Measurements from ENCODE around the gene SYPL1.
"Not testable (repeated sequence)": the region's sequence is repeated elsewhere in the genome, so short reads cannot be mapped to it uniquely, and the experiment has no call there.

The SYPL1 gene

GRCh38 chr7:106112118-106112971 lies at the start of gene SYPL1:
Gene SYPL1 (minus strand): TSS chr7:106112312. CDS start chr7:106112208, 104 bp downstream.
- peak; percentile 86 for DNase-seq

DNA sequence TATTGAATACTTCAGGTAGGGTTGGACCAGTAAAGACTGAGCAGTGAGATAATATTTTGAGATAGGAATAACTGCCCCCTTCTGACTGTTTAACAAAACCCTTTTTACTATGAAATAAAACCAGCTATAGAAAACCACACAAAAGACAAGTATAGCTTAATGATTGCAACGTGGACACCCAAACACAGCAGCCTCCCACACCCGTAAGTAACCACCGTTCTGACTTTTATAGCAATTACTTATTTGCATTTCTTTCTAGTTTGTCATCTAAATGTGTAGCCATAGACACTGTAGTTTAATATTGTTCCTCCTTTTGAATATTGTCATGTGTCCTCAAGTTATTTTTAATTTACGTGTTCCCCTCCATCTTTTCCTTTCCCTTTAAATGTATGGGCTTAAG lies 42.9 kb upstream of the SYPL1 start:
- no peak for DNase-seq

GRCh38 chr7:106153891-106154449 lies 41.9 kb upstream of the SYPL1 start:
- DNase-seq, result peak; percentile 62

DNA sequence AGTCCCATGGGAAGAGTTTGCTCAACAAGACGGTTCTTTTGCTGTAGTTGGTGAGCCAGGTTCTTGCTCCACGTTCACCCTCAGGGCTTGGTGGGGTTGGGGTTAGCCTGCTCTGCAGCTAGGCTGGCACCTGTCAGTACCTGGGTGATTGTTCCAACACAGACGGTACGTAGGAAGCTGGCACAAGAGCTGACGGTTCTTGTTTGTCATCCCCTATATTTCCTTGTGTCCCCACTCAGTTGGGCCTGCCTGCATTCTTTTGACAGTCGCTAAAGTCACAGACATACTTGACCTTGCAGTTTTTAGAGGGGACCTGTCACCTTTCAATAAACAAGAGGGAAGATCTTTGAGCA lies 40.2 kb upstream of the SYPL1 start:
- no peak for DNase-seq

GRCh38 chr7:106151459-106152312 lies 39.6 kb upstream of the SYPL1 start:
- no peak for DNase-seq

DNA sequence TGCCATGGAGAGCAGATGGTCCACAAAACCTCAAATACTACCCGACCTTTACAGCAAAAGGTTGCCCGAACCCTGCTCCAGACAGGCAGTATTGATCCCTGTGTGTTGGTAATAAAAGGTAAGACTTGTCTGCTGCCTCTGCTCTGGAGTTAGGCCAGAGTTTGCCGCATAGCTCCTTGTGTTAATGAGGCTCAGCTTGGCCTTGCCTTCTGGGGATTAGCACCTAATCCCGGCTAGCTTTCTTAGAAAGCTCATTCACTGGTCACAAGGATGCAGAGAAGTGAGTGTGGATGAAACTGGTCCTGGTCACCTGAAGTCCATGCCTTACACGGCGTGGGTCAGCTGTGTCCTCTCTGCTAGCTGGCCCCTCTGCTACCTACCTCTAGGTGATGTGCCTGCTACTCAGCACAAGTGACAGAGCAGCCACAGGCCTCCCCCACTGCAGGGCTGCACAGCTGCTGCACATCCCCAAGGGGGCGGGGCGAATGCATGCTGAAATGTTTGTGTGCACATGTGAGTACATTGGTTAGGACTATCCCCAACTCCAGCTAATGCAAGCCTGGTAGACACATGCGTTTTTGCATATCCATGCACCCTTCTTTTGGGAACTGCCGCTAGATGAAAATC lies 31.7 kb upstream of the SYPL1 start:
- no peak for DNase-seq

DNA sequence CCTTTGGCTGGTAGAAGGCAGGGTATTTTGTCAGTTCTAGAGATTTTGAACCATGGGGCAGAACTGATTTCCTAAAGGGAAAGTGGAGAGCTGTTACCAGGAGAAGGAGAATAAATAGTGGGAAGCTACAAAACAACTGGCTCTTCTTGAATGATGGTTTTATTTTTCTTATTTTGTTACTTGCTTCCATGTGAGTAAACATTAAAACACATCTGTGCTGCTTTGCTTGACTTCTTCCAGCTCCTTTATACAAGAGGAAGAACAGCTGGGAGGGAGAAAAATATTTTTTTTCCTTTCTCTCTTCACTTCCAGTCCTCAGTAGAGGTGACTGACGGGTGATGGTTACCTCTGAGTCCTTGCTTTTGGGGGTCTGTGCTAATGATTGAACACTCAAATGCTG lies 30.0 kb upstream of the SYPL1 start:
- no peak for DNase-seq

GRCh38 chr7:106140406-106141173 lies 28.5 kb upstream of the SYPL1 start:
- DNase-seq, result no peak

- DNase-seq, result no peak
These were observed 27.4 kb upstream of the SYPL1 start for GRCh38 chr7:106139265-106140251.

- no peak for DNase-seq
These were observed 26.7 kb upstream of the SYPL1 start for GRCh38 chr7:106138776-106139175.

DNA sequence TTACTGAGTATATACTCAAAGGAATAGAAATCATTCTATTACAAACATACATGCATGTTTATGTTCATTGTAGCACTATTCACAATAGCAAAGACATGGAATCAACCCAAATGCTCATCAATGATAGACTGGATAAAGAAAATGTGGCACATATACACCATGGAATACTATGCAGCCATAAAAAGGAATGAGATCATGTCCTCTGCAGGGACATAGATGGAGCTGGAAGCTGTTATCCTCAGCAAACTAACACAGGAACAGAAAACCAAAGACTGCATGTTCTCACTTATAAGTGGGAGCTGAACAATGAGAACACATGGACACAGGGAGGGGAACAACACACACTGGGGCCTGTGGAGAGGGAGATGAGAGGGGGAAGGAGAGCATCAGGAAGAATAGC lies 26.1 kb upstream of the SYPL1 start:
- DNase-seq, result not testable (repeated sequence)

DNA sequence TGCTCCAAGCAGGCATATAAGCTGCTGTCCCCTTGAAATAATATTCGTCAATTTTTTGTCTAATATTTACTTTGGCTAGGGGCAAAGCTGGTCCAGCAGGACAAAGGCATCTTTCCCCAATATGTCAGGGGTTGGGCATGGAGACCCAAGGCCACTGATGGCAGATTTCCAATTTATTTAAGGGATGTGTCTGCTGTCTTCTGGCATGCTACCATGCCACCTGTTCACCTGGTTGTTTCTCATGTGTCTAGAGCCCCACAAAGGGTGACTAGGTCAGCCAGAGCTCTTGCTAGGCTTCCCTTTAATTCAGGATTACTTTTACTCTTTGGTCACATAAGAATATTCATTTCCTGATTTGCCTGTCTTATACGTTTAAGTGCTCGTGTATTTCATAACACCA lies 22.1 kb upstream of the SYPL1 start:
- DNase-seq, result no peak

DNA sequence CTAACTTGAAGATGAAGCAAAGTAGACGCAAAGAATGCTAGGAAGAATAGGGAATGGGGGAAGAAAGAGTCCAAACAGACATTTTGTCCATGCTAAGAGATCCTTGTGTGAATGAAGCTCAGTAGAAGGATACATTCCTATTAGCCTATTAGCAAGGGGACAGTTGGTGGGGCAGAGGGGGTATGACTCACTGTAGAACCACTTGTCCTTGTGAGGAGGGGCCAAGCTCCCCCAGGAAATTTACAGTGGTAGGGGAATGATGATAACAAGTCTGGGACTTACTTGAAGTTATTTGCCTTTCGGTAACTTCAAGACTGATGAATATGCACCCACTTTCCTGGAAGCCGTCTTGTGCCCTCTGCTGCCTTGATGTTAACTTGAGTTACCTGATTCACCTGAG lies 17.2 kb upstream of the SYPL1 start:
- no peak for DNase-seq

DNA sequence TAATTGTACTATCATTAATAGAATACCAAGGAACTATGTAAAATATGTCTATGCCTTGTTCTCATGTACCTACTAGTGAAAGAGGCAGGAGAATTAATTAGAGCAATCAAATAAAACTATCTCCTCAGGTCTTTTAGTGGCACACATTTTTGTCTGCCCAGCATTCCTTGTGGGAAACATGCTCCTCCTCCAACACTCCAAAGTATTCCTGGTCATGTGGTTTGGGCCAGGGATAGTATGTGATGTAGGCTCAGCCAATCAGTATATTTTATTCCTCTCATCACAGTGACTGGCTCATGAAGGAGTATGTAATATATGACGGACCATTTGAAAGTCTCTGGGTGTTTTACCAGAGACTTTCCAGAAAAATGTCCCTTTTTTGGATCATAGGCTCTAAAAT lies 16.7 kb upstream of the SYPL1 start:
- DNase-seq, result no peak

- DNase-seq, result no peak
These were observed 16.1 kb upstream of the SYPL1 start for GRCh38 chr7:106127984-106128780.

DNA sequence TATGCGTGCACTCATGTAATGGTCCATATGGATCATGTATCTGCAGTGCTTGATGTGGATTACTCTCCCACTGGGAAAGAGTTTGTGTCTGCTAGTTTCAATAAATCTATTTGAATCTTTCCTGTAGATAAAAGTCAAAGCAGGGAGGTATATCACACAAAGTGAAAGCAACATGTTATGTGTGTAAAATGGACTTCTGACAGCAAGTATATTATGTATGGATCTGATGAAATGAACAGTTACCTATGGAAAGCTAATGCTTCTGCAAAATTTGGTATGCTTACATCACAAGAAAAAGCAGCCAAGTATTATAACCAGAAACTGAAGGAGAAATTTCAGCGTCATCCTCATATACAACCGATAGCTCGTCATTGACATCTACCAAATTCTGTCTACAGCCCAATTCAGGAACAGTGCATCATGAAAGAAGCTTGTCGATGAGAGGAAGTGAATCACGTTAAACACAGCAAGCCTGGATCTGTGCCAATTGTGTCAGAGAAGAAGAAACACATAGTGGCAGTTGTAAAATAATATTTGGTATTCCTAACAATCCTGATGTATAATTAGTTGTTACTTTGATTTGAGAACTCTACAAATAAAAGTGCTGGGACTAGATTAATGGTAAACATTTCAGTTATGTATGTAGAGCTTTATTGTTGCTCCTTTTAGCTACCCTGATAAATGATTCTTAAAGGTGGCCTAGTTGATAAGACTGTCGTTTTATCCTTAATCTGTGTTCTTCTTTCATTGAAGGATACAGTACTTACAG lies 14.2 kb upstream of the SYPL1 start:
- DNase-seq, result peak; percentile 44

GRCh38 chr7:106125417-106125816 lies 13.3 kb upstream of the SYPL1 start:
- no peak for DNase-seq

DNA sequence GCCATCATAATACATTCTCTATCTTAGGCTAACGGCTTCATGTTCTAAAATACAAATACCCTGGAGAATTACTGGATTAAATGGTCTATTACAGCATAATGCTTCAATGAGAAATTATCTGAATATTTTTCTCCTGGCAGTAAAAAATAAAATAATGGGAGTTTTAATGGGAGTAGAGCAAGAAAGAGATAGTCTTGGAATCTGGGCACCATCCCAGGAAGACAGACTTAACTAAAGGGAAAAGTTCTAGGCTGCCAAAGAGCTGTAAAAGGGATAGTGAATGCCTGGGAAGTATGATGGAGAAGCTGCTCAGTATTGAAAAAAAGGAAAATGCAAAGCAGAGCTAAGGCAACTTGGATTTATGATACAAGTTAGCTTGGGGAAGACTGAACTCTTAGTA lies 12.1 kb upstream of the SYPL1 start:
- no peak for DNase-seq

DNA sequence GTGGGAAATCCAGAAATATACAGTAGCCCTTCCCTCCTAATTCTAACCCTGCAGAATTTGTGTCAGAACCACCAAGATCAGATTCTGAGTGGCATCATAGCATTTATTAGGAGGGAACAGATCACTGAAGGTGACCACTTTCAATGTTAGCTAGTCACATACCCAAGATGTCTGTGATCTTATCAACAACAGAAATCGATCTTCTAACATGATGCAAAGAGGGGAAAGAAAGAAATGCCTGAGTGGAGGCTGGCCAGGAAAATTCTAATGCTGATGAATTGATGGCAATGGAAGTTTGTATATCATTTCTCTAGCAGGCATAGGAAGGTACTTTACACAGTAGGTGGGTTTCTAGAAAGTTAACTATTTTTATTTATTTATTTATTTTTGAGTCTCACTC lies 10.6 kb upstream of the SYPL1 start:
- no peak for DNase-seq

Measured in activated T-cell treated with anti-CD3 and anti-CD28 coated beads for 4 hours (primary cell).